PC-9 (cell line): ENCODE results near the gene SLC18A3. TPM values are rescaled to one million over a fixed set of nuclear protein-coding genes. Genes with fewer than 3 reads are reported as not detected.

Experiments used
- BruUV-seq: library from RNA; stranded (reverse); fragments of 400-500 nt; replicated peaks from 2 replicates; lab custom pipeline; 2021; lab: Mats Ljungman, UMichigan
- CTCF ChIA-PET: fragments of 300-600 bp; sonication (Branson Sonifier 250); formaldehyde crosslinking; loops from one replicate; lab custom pipeline; 2022; ENCODE audit warnings: antibody characterized with exemption; lab: Charles Lee
- POLR2A ChIA-PET: fragments of 300-600 bp; sonication (Branson Sonifier 250); formaldehyde crosslinking; loops from one replicate; lab custom pipeline; 2022; ENCODE audit warnings: antibody characterized with exemption; ENCODE audit not compliant: unreplicated experiment; lab: Charles Lee
- DNase-seq, 2 experiments: peaks; one replicate each; pipeline versions ENCODE4 v3.0.0 to v3.0.0-alpha.2; 2015 to 2022; ENCODE audit warnings: mixed read lengths in 1 of 2
- H2AFZ ChIP-seq: fragments of 200-600 bp; sonication (generic); 2 replicates; pipeline ENCODE4 v1.8.1; 2017; ENCODE audit warnings: antibody characterized with exemption
- H3F3A ChIP-seq: fragments of 200-600 bp; sonication (generic); 2 replicates; pipeline ENCODE4 v1.8.1; 2017; ENCODE audit warnings: antibody characterized with exemption, mild to moderate bottlenecking, low read depth; ENCODE audit not compliant: insufficient read depth
- H3K27ac ChIP-seq: fragments of 200-600 bp; sonication (generic); 2 replicates; pipeline ENCODE4 v1.6.1; 2016; ENCODE audit warnings: mixed run types
- H3K27me3 ChIP-seq: fragments of 200-600 bp; sonication (generic); 2 replicates; pipeline ENCODE4 v1.6.1; 2016; ENCODE audit warnings: low read depth, mixed run types; ENCODE audit not compliant: insufficient read depth
- H3K36me3 ChIP-seq: fragments of 200-600 bp; sonication (generic); 2 replicates; pipeline ENCODE4 v1.6.1; 2016; ENCODE audit warnings: low read depth, mixed run types
- H3K4me1 ChIP-seq: fragments of 200-600 bp; sonication (generic); replicated peaks from 2 replicates; pipeline ENCODE4 v1.6.1; 2016; ENCODE audit warnings: mixed run types; ENCODE audit not compliant: insufficient read depth
- H3K4me2 ChIP-seq: fragments of 200-600 bp; sonication (generic); 2 replicates; pipeline ENCODE4 v1.6.1; 2017; ENCODE audit warnings: mixed run types
- H3K4me3 ChIP-seq: fragments of 200-600 bp; sonication (generic); 2 replicates; pipeline ENCODE4 v1.6.1; 2016; ENCODE audit warnings: mixed run types
- H3K79me2 ChIP-seq: fragments of 200-600 bp; sonication (generic); 2 replicates; pipeline ENCODE4 v1.6.1; 2017; ENCODE audit warnings: low read depth, mixed run types
- H3K9me2 ChIP-seq: fragments of 200-600 bp; sonication (generic); 2 replicates; pipeline ENCODE4 v1.8.1; 2017; ENCODE audit warnings: mild to moderate bottlenecking; ENCODE audit not compliant: insufficient read depth
- H3K9me3 ChIP-seq: fragments of 200-600 bp; sonication (generic); 2 replicates; pipeline ENCODE4 v1.8.1; 2016; ENCODE audit warnings: low read depth; ENCODE audit not compliant: insufficient read depth
- H4K20me1 ChIP-seq: fragments of 200-600 bp; sonication (generic); 2 replicates; pipeline ENCODE4 v1.8.1; 2017; ENCODE audit not compliant: insufficient read depth
- CTCF ChIP-seq: fragments of 200-600 bp; sonication (generic); conservative IDR thresholded peaks from 2 replicates; pipeline ENCODE4 v1.6.1; 2017; ENCODE audit warnings: mixed run types, antibody characterized with exemption, mild to moderate bottlenecking, moderate library complexity
- EZH2 ChIP-seq: fragments of 200-600 bp; sonication (generic); IDR thresholded peaks from 2 replicates; pipeline ENCODE4 v1.8.0; 2017; ENCODE audit warnings: antibody characterized with exemption, low read depth
- intact Hi-C: fragments of 100-400 bp; cut with micrococcal nuclease; formaldehyde crosslinking; loops from one replicate; pipeline ENCODE4 v1.10.0; 2022; ENCODE audit not compliant: unreplicated experiment
- total RNA-seq: library from RNA; stranded (reverse); gene quantifications from 2 replicates; pipeline ENCODE4 v1.2.3, GENCODE V29; 2021

Gene SLC18A3
- total RNA-seq, 1 experiment from 2014 or later: not detected

GRCh38 chr10:49615721-49616120, 5.6 kb downstream of the SLC18A3 start:
- Histone ChIP-seq H3K36me3 (no peaks in the 10 kb centered on the region), H3K79me2 (no peaks in the 10 kb centered on the region), H3K4me3 (no peak overlapping the region), H3K27me3 (peaks cover 47% of the 10 kb centered on the region), H3K27ac (no peak overlapping the region), H3K4me2 (no peak overlapping the region), H3K4me1 (no peaks in the 10 kb centered on the region), H3K9me2 (no peaks in the 10 kb centered on the region), H4K20me1 (no peaks in the 10 kb centered on the region), H3F3A (no peaks in the 10 kb centered on the region), H3K9me3 (no peaks in the 10 kb centered on the region), H2AFZ (no peak overlapping the region)
- no TSS peak for BruUV-seq
- ChIA-PET POLR2A (no interaction called here), CTCF (no interaction called here)
- no peak for DNase-seq
- intact Hi-C loops: no loop called here
- TF ChIP-seq CTCF: no peak
- TF ChIP-seq EZH2: no peak

GRCh38 chr10:49616421-49617101, 6.5 kb downstream of the SLC18A3 start:
- H3F3A ChIP-seq: no peaks in the 10 kb centered on the region
- H3K9me2 ChIP-seq: no peaks in the 10 kb centered on the region
- H3K27ac ChIP-seq: no peak overlapping the region
- ChIA-PET CTCF (no interaction called here), POLR2A (no interaction called here)
- no peaks in the 10 kb centered on the region for H3K36me3 ChIP-seq
- no TSS peak for BruUV-seq
- no peak overlapping the region for H3K4me2 ChIP-seq
- no peak for DNase-seq
- no peaks in the 10 kb centered on the region for H3K79me2 ChIP-seq
- H3K9me3 ChIP-seq: no peaks in the 10 kb centered on the region
- TF ChIP-seq CTCF (no peak), EZH2 (no peak)
- intact Hi-C loops: no loop called here
- H3K4me1 ChIP-seq: no peaks in the 10 kb centered on the region
- peaks cover 54% of the 10 kb centered on the region for H3K27me3 ChIP-seq
- H2AFZ ChIP-seq: no peak overlapping the region
- no peaks in the 10 kb centered on the region for H4K20me1 ChIP-seq
- no peak overlapping the region for H3K4me3 ChIP-seq

GRCh38 chr10:49617121-49618020, 7.3 kb downstream of the SLC18A3 start:
- Histone ChIP-seq H3K27ac (no peak overlapping the region), H3K4me3 (no peak overlapping the region), H3F3A (no peaks in the 10 kb centered on the region), H3K27me3 (peaks cover 54% of the 10 kb centered on the region), H2AFZ (no peak overlapping the region), H3K79me2 (no peaks in the 10 kb centered on the region), H3K9me2 (no peaks in the 10 kb centered on the region), H3K4me2 (no peak overlapping the region), H3K9me3 (no peaks in the 10 kb centered on the region), H3K4me1 (no peaks in the 10 kb centered on the region), H4K20me1 (no peaks in the 10 kb centered on the region), H3K36me3 (no peaks in the 10 kb centered on the region)
- DNase-seq: no peak
- POLR2A ChIA-PET: no interaction called here
- no peak for TF ChIP-seq CTCF
- no peak for TF ChIP-seq EZH2
- intact Hi-C loops: no loop called here
- CTCF ChIA-PET: no interaction called here
- BruUV-seq: no TSS peak
